ENCODE results near the gene CAMTA1. TPM values are rescaled to one million over a fixed set of nuclear protein-coding genes. Genes with fewer than 3 reads are reported as not detected.

CAMTA1 gene
- total RNA-seq, 1 experiment from 2014 or later: 69.5 TPM

DNA sequence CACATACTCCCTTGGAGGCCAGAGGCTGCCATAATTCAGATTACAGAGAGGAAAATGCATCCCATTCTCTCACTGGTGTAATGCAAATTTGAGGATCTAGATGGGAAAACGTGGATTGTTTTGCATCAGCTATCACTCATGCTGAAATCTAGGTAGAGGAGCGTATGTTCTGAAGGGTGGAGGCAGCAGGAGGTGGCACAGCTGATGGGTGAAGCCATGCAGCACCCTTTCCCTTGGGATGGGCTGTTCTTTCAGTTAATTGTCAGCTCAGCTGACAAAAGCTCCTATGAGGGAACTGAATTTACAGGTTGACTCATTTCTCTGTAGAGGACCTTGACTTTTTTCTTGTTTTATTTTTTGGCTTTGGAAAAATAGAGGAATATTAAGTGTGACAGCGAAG lies 41.8 kb downstream of the CAMTA1 start:
- CTCF ChIA-PET: no interaction called here
- TF ChIP-seq CEBPB (IDR thresholded peaks at IDR 0.05; ENCODE audit: low read depth) (no peak), EZH2phosphoT487 (IDR thresholded peaks at IDR 0.05; ENCODE audit: borderline replicate concordance) (no peak), JUND (IDR thresholded peaks at IDR 0.05) (no peak), CBX3 (IDR thresholded peaks at IDR 0.05; ENCODE audit: low read depth) (no peak)
- TF ChIP-seq, protein P1, sequence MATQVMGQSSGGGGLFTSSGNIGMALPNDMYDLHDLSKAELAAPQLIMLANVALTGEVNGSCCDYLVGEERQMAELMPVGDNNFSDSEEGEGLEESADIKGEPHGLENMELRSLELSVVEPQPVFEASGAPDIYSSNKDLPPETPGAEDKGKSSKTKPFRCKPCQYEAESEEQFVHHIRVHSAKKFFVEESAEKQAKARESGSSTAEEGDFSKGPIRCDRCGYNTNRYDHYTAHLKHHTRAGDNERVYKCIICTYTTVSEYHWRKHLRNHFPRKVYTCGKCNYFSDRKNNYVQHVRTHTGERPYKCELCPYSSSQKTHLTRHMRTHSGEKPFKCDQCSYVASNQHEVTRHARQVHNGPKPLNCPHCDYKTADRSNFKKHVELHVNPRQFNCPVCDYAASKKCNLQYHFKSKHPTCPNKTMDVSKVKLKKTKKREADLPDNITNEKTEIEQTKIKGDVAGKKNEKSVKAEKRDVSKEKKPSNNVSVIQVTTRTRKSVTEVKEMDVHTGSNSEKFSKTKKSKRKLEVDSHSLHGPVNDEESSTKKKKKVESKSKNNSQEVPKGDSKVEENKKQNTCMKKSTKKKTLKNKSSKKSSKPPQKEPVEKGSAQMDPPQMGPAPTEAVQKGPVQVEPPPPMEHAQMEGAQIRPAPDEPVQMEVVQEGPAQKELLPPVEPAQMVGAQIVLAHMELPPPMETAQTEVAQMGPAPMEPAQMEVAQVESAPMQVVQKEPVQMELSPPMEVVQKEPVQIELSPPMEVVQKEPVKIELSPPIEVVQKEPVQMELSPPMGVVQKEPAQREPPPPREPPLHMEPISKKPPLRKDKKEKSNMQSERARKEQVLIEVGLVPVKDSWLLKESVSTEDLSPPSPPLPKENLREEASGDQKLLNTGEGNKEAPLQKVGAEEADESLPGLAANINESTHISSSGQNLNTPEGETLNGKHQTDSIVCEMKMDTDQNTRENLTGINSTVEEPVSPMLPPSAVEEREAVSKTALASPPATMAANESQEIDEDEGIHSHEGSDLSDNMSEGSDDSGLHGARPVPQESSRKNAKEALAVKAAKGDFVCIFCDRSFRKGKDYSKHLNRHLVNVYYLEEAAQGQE (IDR thresholded peaks at IDR 0.05; ENCODE audit: low read depth): no peak
- Histone ChIP-seq H3K9ac (ENCODE audit: low read length) (no peak overlapping the region), H3K9me3 (ENCODE audit: control insufficient read depth in 1 of 2, insufficient read depth in 1 of 2, low read depth in 1 of 2, low read length in 2 of 2) (no peaks in the 10 kb centered on the region), H3K4me2 (ENCODE audit: low read length) (no peak overlapping the region), H3K36me3 (ENCODE audit: control insufficient read depth in 1 of 2, insufficient read depth in 2 of 2, low read length in 2 of 2) (peaks cover 0 to 4% of the 10 kb centered on the region in 2 experiments; a peak in 2 of 4 replicates), H3K79me2 (ENCODE audit: insufficient read depth, low read length) (peaks cover 17% of the 10 kb centered on the region), H3K27me3 (ENCODE audit: insufficient read depth, low read length) (no peaks in the 10 kb centered on the region), H4K20me1 (ENCODE audit: insufficient read depth) (peaks cover 4% of the 10 kb centered on the region; the same call in 1 of the 2 replicates), H3K9me2 (ENCODE audit: insufficient read depth) (no peaks in the 10 kb centered on the region), H3K4me1 (ENCODE audit: control insufficient read depth in 1 of 2, insufficient read depth in 2 of 2, low read length in 2 of 2) (no peaks in the 10 kb centered on the region), H3K27ac (ENCODE audit: low read depth, low read length) (no peak overlapping the region), H3K4me3 (replicated peaks in 1 of 2; ENCODE audit: low read depth in 1 of 2, low read length in 2 of 2) (no peak overlapping the region), H2AFZ (ENCODE audit: low read depth, low read length, poor library complexity, severe bottlenecking) (no peak overlapping the region)
- DNase-seq (ENCODE audit: low read depth, low spot score) (no peak), ATAC-seq (no peak)
- intact Hi-C loops (cut with micrococcal nuclease): no loop called here
- RAD21 ChIA-PET (ENCODE audit: low non-redundant PET in 1 of 2, low total read pairs in 2 of 2, uncharacterized antibody in 2 of 2, unreplicated experiment in 2 of 2): no interaction called here
- BruUV-seq (replicated peaks): no TSS peak
- POLR2A ChIA-PET: interaction anchor here (1.3 kb wide), 1 partner anchor 10 kb away, joined by 6 read pairs; no protein-coding TSS in a partner anchor

GRCh38 chr1:6827630-6828165 lies 42.4 kb downstream of the CAMTA1 start:
- CTCF ChIA-PET: no interaction called here
- Histone ChIP-seq H3K4me2 (ENCODE audit: low read length) (no peak overlapping the region), H3K36me3 (ENCODE audit: control insufficient read depth in 1 of 2, insufficient read depth in 2 of 2, low read length in 2 of 2) (peaks cover 0 to 4% of the 10 kb centered on the region in 2 experiments; a peak in 2 of 4 replicates), H3K4me1 (ENCODE audit: control insufficient read depth in 1 of 2, insufficient read depth in 2 of 2, low read length in 2 of 2) (no peaks in the 10 kb centered on the region), H3K27me3 (ENCODE audit: insufficient read depth, low read length) (no peaks in the 10 kb centered on the region), H3K4me3 (replicated peaks in 1 of 2; ENCODE audit: low read depth in 1 of 2, low read length in 2 of 2) (no peak overlapping the region), H3K79me2 (ENCODE audit: insufficient read depth, low read length) (peaks cover 13% of the 10 kb centered on the region; the same call in 1 of the 2 replicates), H2AFZ (ENCODE audit: low read depth, low read length, poor library complexity, severe bottlenecking) (no peak overlapping the region), H3K9me2 (ENCODE audit: insufficient read depth) (no peaks in the 10 kb centered on the region), H4K20me1 (ENCODE audit: insufficient read depth) (peaks cover 4% of the 10 kb centered on the region; the same call in 1 of the 2 replicates), H3K9ac (ENCODE audit: low read length) (no peak overlapping the region), H3K9me3 (ENCODE audit: control insufficient read depth in 1 of 2, insufficient read depth in 1 of 2, low read depth in 1 of 2, low read length in 2 of 2) (no peaks in the 10 kb centered on the region), H3K27ac (ENCODE audit: low read depth, low read length) (no peak overlapping the region)
- TF ChIP-seq CBX3 (IDR thresholded peaks at IDR 0.05; ENCODE audit: low read depth): no peak
- no TSS peak for BruUV-seq (replicated peaks)
- intact Hi-C loops (cut with micrococcal nuclease): no loop called here
- no peak for DNase-seq (ENCODE audit: low read depth, low spot score)
- RAD21 ChIA-PET (ENCODE audit: low non-redundant PET in 1 of 2, low total read pairs in 2 of 2, uncharacterized antibody in 2 of 2, unreplicated experiment in 2 of 2): no interaction called here
- no peak for ATAC-seq
- POLR2A ChIA-PET: interaction anchor here (1.3 kb wide), 1 partner anchor 10 kb away, joined by 6 read pairs; no protein-coding TSS in a partner anchor

All from HCT116 (cell line).